GM12872 (cell line): ENCODE measurements around the gene TUBGCP3.

Source experiments
- CTCF ChIP-seq: IDR thresholded peaks from 3 replicates; pipeline ENCODE4 v1.5.1; 2011; ENCODE audit warnings: low read depth, mild to moderate bottlenecking, low read length, moderate library complexity; ENCODE audit not compliant: insufficient read depth

TUBGCP3 gene

DNA sequence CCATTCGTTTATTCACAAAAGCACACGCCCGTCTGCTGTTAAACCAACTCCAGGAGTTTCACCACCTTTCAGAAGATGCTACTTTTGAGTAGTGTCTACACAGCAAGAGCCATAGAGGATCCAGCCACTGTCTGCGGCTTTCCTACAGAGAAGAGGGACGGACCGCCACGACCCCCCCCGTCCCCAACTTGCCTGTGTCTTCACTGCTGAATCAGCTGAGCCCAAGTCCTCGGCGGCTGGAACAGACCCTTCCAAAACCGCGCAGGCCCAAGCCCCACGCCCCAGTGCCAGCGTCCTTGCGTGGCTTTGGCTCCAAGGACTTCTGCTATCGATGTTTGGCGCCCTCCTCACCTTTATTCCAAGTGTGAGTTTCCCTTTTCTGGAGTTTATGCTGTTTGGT is 146.7 kb downstream of the TUBGCP3 start:
- TF ChIP-seq CTCF: no peak

DNA sequence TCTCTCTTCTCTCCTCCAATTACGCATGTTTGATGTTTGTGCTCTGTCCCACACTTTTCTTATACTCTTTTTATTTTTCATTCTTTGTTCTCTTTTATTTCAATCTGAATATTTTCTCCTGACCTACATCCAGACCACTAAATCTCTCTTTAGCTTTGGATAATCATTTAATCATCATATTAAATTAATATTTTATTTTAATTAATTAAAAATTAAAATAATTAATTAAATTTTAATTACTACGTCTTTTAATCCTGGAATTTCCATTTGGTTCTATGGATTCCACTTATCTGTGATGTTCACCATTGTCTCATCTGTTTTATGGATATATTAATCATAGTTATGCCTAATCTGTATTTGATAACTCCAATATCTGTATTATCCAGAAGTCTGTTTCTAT is 149.4 kb downstream of the TUBGCP3 start:
- TF ChIP-seq CTCF: no peak

DNA sequence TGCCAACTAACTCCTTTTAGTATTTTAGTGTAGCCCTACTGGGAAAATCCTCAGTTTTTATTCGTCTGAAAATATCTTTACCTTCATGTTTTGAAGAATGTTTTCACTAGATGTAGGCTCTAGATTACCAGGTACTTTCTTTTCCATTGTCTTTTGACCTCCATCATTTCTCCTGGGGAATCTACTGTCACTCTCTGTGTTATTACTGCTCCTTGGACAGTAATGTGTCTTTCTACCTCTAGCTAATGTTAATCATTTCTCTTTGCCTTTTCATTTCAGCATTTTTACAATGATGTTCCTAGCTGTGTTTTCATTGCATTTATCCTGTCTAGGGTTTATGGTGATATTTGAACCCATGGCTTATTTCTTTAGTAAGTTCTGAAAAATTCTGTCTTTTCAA is 149.9 kb downstream of the TUBGCP3 start:
- TF ChIP-seq CTCF: no peak

- no peak for TF ChIP-seq CTCF
Observed at GRCh38 chr13:112435973-112436372, 152.0 kb downstream of the TUBGCP3 start.
